Skeletal muscle satellite cell (primary cell): ENCODE results near the gene FRS3. TPM values are rescaled to one million over a fixed set of nuclear protein-coding genes. Genes with fewer than 3 reads are reported as not detected.

Experiments
- H3K27me3 ChIP-seq: 2 replicates; pipeline ENCODE4 v1.7.0; 2013; ENCODE audit warnings: low read length; ENCODE audit not compliant: control insufficient read depth, insufficient read depth
- H3K36me3 ChIP-seq: 2 replicates; pipeline ENCODE4 v1.7.0; 2013; ENCODE audit warnings: mild to moderate bottlenecking, control low read depth, low read length; ENCODE audit not compliant: insufficient read depth
- H3K4me1 ChIP-seq: 2 replicates; pipeline ENCODE4 v1.7.0; 2013; ENCODE audit warnings: low read length; ENCODE audit not compliant: control insufficient read depth, insufficient read depth
- H3K4me2 ChIP-seq: 2 replicates; pipeline ENCODE4 v1.7.0; 2013; ENCODE audit warnings: mild to moderate bottlenecking, low read length
- H3K4me3 ChIP-seq: 2 replicates; pipeline ENCODE4 v1.7.0; 2013; ENCODE audit warnings: low read length
- H3K9ac ChIP-seq: 2 replicates; pipeline ENCODE4 v1.7.0; 2013; ENCODE audit warnings: mild to moderate bottlenecking, low read depth, low read length, moderate library complexity
- H3K9me3 ChIP-seq: replicated peaks from 2 replicates; pipeline ENCODE4 v1.7.0; 2013; ENCODE audit warnings: mild to moderate bottlenecking, control low read depth, low read length
- small RNA-seq: library from RNA; depleted of rRNA; stranded (forward); fragments of <200 nt; gene quantifications from one replicate; pipeline ENCODE3, GENCODE V24; 2012

FRS3 gene

DNA sequence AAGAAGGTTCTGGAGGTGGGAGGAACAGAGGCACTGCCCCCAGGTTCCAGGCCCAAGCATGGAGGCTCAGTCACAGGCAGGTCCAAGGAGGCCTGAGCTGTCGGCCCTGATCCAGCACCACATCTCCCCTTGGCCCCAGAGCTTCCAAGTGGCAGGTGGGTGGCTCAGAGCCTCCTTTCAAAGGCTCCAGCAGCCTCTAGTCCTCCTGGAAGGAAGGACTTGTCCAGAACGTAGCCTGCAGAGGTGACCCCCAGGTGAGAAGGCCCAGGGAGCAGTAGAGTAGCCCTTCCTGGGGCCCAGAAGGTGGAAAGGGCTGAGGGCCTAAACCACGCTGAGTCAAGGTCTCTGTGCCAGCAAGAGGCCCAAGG lies 52.0 kb downstream of the FRS3 start:
- Histone ChIP-seq H3K4me1 (peaks cover 25% of the 10 kb centered on the region), H3K4me3 (no peak overlapping the region), H3K27me3 (no peaks in the 10 kb centered on the region), H3K9me3 (no peaks in the 10 kb centered on the region), H3K4me2 (no peak overlapping the region), H3K36me3 (no peaks in the 10 kb centered on the region), H3K9ac (no peak overlapping the region)

DNA sequence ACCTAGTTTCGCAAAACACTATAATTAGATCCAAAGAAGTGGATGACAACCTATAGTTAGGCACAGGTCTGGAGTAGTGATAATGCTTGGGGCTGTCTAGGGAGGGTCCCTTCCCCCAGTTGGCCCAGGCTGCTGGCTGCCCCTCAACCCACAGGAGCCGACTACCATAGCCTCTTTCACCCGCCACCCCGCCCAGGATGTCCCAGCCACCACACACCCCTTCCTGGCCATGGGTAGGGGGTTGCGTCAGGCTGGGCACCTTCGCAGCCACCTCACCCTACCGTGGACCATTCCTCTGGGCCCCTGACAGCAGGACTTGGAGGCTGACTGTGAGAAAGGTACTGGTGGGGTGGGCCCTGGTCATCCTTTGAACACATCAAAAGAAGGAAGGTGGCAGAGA lies 52.8 kb downstream of the FRS3 start:
- Histone ChIP-seq H3K9me3 (no peaks in the 10 kb centered on the region), H3K36me3 (no peaks in the 10 kb centered on the region), H3K4me1 (peaks cover 22% of the 10 kb centered on the region), H3K27me3 (no peaks in the 10 kb centered on the region), H3K4me3 (no peak overlapping the region), H3K4me2 (no peak overlapping the region), H3K9ac (no peak overlapping the region)

DNA sequence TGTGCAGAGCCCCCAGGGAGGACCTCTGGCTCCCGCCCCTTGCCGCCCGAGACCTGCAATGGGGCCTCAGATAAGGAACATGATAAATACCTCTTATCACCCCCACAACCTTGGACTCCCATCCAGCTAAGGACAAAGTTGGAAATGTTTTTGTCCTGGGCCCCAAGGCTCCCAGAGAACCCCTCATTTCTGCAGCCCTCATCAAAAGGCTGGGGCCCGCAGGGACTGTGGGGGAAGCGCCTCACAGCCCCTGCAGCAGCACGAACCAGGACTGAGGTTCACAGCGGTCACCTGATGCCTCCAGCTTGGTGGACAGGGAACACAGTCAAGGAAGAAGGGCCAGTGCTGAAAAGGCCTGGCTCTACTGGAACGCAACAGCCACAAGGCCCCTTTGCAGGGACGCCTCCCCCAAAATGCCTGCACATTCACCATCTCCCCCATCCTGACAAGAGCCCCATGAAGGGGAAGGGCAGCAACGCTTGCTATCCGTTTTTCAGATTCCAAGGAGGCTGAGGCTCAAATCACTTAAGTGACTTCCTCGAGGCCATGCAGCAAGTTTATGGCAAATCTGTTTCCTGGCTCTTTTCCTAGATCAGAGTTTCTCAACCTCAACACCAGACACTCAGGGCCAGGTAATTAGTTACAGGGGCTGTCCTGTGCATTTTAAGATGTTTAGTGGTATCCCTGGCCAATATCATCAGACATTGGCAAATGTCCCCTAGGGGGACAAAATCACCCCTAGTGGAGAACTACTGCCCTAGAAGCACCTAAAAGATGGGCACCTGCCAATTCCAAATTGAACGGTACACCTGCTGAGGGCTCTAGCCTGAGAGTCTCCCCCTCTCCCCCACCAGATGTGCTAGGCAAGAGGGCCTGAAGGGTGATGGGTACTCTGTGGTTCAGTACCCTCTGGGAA lies 54.9 kb downstream of the FRS3 start:
- no peak overlapping the region for H3K9ac ChIP-seq

DNA sequence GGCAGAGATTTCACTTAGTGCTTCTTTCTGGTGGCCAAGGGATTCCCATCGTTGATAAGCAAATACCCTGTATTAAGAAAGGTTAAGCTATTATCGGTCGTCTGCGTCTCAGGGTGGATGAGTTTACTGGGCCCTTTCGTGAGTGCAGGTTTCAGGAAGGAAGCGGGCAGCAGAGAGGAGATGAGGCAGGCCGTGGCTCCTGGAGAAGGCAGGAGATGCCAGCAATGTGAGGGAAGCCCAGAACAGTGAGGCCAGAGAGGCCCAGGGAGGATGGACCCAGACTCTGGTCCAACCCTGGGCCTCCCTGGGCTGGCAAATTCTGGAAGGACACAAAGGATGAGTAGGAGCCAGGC lies 55.5 kb downstream of the FRS3 start:
- peaks cover 13% of the 10 kb centered on the region for H3K4me1 ChIP-seq
- no peaks in the 10 kb centered on the region for H3K36me3 ChIP-seq
- no peak overlapping the region for H3K4me3 ChIP-seq
- H3K27me3 ChIP-seq: no peaks in the 10 kb centered on the region
- H3K4me2 ChIP-seq: no peak overlapping the region
- H3K9ac ChIP-seq: no peak overlapping the region
- H3K9me3 ChIP-seq: no peaks in the 10 kb centered on the region

More for the DNA sequence above, 54.9 kb downstream of the FRS3 start:
- H3K36me3 ChIP-seq: no peaks in the 10 kb centered on the region
- no peaks in the 10 kb centered on the region for H3K27me3 ChIP-seq
- no peak overlapping the region for H3K4me2 ChIP-seq
- H3K4me3 ChIP-seq: no peak overlapping the region
- H3K9me3 ChIP-seq: no peaks in the 10 kb centered on the region
- peaks cover 13% of the 10 kb centered on the region for H3K4me1 ChIP-seq

DNA sequence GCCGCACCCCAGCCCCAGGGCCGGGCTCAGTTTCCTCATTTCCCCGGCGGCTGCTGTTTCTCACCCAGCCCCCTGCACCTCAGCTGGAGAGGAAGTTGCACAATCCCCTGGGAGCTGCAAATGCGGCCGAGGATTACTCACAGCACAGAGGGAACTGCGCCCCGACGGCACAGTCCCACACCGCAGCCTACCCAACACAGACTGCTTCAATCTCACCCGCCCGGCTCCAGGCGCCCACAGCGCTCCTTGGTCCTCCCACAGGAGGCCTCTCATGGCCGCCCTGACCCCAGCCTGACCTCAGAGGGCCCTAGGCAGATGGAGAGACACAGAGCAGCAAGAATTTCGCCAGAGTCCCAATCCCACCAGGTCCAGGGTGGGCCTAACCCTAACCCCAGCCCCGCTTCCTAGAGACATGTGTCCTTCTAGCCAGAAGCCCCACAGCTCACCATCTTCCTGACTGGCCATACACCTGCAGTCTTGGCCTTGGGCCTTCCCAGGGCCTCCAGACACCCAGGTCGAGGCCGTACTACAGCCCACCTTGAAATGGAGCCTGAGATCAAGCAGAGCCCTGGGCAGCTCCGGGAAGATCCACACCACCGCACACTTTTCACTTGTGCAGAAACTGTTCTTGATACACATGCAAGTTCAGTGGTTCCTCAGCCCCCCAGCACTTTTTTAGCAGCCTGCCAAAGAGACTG lies 56.0 kb downstream of the FRS3 start:
- no peaks in the 10 kb centered on the region for H3K36me3 ChIP-seq
- H3K9ac ChIP-seq: peak overlapping the region; percentile 25
- peaks cover 13% of the 10 kb centered on the region for H3K4me1 ChIP-seq

DNA sequence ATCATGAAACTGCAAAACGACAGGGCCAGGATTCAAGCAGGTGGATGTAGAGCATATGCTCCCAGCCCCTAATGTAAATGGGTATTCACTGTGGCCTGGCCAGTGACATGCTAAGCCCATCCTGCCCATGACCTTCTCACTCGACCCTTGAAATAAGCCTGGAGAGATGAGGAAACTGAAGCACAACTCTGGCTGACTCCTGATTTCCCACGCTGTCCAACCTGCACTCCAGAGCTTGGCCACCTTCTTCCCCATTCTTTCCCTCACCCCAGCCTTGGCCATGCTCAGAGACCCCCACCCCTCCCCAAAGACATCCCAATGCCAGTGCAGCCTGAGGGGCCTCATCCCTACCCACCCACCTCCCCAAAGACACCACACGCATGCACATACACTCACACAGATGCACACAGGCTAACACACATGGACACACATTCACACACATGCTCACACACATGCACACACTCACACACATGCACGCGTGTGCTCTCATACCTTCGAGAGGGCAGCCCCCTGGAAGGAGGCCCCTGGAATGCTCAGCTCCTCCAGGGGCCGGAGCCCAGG lies 56.7 kb downstream of the FRS3 start:
- no peaks in the 10 kb centered on the region for H3K27me3 ChIP-seq
- H3K9ac ChIP-seq: no peak overlapping the region
- peak overlapping the region; percentile 40 for H3K4me3 ChIP-seq
- H3K36me3 ChIP-seq: no peaks in the 10 kb centered on the region
- peak overlapping the region; percentile 68 for H3K4me2 ChIP-seq
- H3K9me3 ChIP-seq: no peaks in the 10 kb centered on the region
- peaks cover 13% of the 10 kb centered on the region for H3K4me1 ChIP-seq

More for the DNA sequence above, 56.0 kb downstream of the FRS3 start:
- H3K27me3 ChIP-seq: no peaks in the 10 kb centered on the region
- peak overlapping the region; percentile 68 for H3K4me2 ChIP-seq
- H3K9me3 ChIP-seq: no peaks in the 10 kb centered on the region
- H3K4me3 ChIP-seq: peak overlapping the region; percentile 40

DNA sequence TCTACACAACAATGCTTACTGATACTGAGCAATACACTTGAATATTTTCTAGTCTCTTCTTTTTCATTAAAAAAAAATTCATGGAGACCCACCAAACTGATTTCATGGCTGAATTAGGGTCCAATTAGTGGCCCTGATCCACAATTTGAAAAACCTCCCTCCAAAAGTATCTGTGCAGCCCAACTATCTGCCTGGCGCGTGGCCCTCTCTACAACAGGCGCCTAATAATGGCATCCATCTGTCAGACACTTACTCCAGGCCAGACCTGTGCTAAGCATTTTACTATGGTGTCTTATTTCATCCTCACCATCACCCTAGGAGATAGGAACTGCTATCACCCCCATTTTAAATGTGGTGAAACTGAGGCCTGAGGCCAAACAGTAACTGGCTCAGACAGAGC lies 58.3 kb downstream of the FRS3 start:
- Histone ChIP-seq H3K9ac (no peak overlapping the region), H3K4me3 (no peak overlapping the region), H3K36me3 (no peaks in the 10 kb centered on the region), H3K4me1 (peaks cover 18% of the 10 kb centered on the region), H3K4me2 (no peak overlapping the region), H3K9me3 (no peaks in the 10 kb centered on the region), H3K27me3 (no peaks in the 10 kb centered on the region)

DNA sequence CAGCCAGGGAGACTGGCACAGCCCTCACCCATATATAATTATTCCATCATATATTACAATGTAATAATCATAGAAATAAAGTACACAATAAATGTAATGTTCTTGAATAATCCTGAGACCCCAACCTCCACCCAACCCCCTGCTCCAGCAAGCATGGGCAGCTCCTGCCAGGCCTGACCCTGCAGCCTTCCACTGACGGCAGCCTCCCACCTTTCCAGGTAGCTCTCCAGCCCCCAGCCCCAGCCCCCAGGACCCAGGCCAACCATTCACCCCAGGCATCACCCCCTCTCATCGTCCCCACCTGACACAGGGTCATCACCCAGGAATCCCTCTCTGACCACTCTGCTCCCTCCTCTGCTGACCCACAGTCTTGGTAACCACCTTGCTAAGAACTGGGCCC lies 58.9 kb downstream of the FRS3 start:
- peaks cover 23% of the 10 kb centered on the region for H3K4me1 ChIP-seq
- no peak overlapping the region for H3K4me2 ChIP-seq
- H3K27me3 ChIP-seq: no peaks in the 10 kb centered on the region
- H3K36me3 ChIP-seq: no peaks in the 10 kb centered on the region
- H3K4me3 ChIP-seq: no peak overlapping the region
- no peaks in the 10 kb centered on the region for H3K9me3 ChIP-seq
- no peak overlapping the region for H3K9ac ChIP-seq

DNA sequence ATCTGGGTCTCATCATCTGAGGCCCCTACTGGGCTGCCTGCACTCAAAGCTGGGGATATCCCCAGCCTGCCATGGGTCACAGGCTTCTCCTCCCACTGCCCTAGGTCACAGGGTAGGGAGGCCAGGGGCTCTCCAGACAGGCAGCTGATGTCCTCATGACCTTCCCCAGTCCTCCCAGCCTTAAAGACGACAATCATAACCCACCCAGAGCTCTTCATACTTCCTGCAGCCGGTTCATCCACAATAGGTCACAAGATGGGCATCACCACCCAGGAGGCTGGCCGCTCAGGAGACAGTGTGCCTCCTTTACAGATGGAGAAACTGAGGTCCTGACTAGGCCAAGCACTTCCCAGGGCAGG lies 59.5 kb downstream of the FRS3 start:
- Histone ChIP-seq H3K4me3 (no peak overlapping the region), H3K36me3 (no peaks in the 10 kb centered on the region), H3K4me1 (peaks cover 25% of the 10 kb centered on the region), H3K27me3 (no peaks in the 10 kb centered on the region), H3K4me2 (no peak overlapping the region), H3K9me3 (no peaks in the 10 kb centered on the region), H3K9ac (no peak overlapping the region)

Small RNA genes within 50 kb of the gene (small RNA-seq; reads per million reads assigned to genes)
- gene AL365205.2: not detected
- gene AL365205.3: not detected
